Liver (tissue), 9 donors: Measurements from ENCODE around the gene SPTAN1. TPM values are rescaled to one million over a fixed set of nuclear protein-coding genes. Genes with fewer than 3 reads are reported as not detected.

Experiments
- DNase-seq: peaks from one replicate; pipeline ENCODE4 v3.0.0-alpha.2; 2017; ENCODE audit warnings: low spot score
- H3K27ac ChIP-seq, 2 donors: one replicate each; pipeline ENCODE4 v1.7.0; 2013; ENCODE audit warnings: inconsistent platforms in 2 of 2, low read length in 2 of 2, control low read depth in 1 of 2, low read depth in 1 of 2, mild to moderate bottlenecking in 1 of 2
- H3K27me3 ChIP-seq, 4 donors: one replicate each; pipeline versions ENCODE4 v1.6.1 to v1.7.0; 2013; ENCODE audit warnings: low read length in 3 of 4, inconsistent platforms in 1 of 4, mild to moderate bottlenecking in 1 of 4, moderate library complexity in 1 of 4; ENCODE audit not compliant: control insufficient read depth in 4 of 4, insufficient read depth in 4 of 4
- H3K36me3 ChIP-seq, 4 donors: one replicate each; pipeline versions ENCODE4 v1.6.1 to v1.7.0; 2013; ENCODE audit warnings: low read length in 3 of 4, mild to moderate bottlenecking in 3 of 4, low read depth in 1 of 4, moderate library complexity in 1 of 4; ENCODE audit not compliant: control insufficient read depth in 4 of 4, insufficient read depth in 3 of 4
- H3K4me1 ChIP-seq, 4 donors: one replicate each; pipeline versions ENCODE4 v1.6.1 to v1.7.0; 2013; ENCODE audit warnings: low read length in 3 of 4, mild to moderate bottlenecking in 3 of 4, moderate library complexity in 1 of 4; ENCODE audit not compliant: control insufficient read depth in 4 of 4, insufficient read depth in 4 of 4
- H3K4me3 ChIP-seq, 3 donors: one replicate each; pipeline versions ENCODE4 v1.6.1 to v1.7.0; 2013; ENCODE audit warnings: low read length in 3 of 3, control low read depth in 1 of 3, low read depth in 1 of 3, mild to moderate bottlenecking in 1 of 3
- H3K9ac ChIP-seq, 2 donors: one replicate each; pipeline ENCODE4 v1.7.0; 2013; ENCODE audit warnings: low read length in 2 of 2, mild to moderate bottlenecking in 2 of 2, moderate library complexity in 2 of 2, control low read depth in 1 of 2, low read depth in 1 of 2
- H3K9me3 ChIP-seq, 4 donors: one replicate each; pipeline versions ENCODE4 v1.6.1 to v1.7.0; 2013; ENCODE audit warnings: low read length in 3 of 4; ENCODE audit not compliant: control insufficient read depth in 4 of 4
- FOXA1 ChIP-seq: IDR thresholded peaks from 2 replicates; pipeline ENCODE4 v1.6.1; 2016; ENCODE audit warnings: antibody characterized with exemption
- FOXA2 ChIP-seq: IDR thresholded peaks from 2 replicates; pipeline ENCODE4 v1.6.1; 2016; ENCODE audit warnings: antibody characterized with exemption
- GABPA ChIP-seq, 2 donors: IDR thresholded peaks in 1 of 2; conservative IDR thresholded peaks in 1 of 2; 2 replicates each; pipeline ENCODE4 v1.6.1; 2016; ENCODE audit warnings: antibody characterized with exemption in 2 of 2, mild to moderate bottlenecking in 1 of 2, moderate library complexity in 1 of 2
- HNF4G ChIP-seq: IDR thresholded peaks from 2 replicates; pipeline ENCODE4 v1.6.1; 2016; ENCODE audit warnings: antibody characterized with exemption
- RXRA ChIP-seq, 2 donors: IDR thresholded peaks; 2 replicates each; pipeline ENCODE4 v1.6.1; 2017 to 2018; ENCODE audit warnings: antibody characterized with exemption in 2 of 2, mild to moderate bottlenecking in 1 of 2
- SP1 ChIP-seq: IDR thresholded peaks from 2 replicates; pipeline ENCODE4 v1.6.1; 2018; ENCODE audit warnings: antibody characterized with exemption, mild to moderate bottlenecking
- TAF1 ChIP-seq: conservative IDR thresholded peaks from 2 replicates; pipeline ENCODE4 v1.6.1; 2016; ENCODE audit warnings: antibody characterized with exemption, mild to moderate bottlenecking
- YY1 ChIP-seq: IDR thresholded peaks from 2 replicates; pipeline ENCODE4 v1.6.1; 2016; ENCODE audit warnings: antibody characterized with exemption, mild to moderate bottlenecking
- WGBS: extraction: QIAGEN DNeasy Blood & Tissue Kit; methylation state at CpG from one replicate; pipeline ENCODE4 v1.1.7; 2013; 5-methylcytosine and 5-hydroxymethylcytosine counted together
- polyA plus RNA-seq, 2 donors: library from polyadenylated mRNA; stranded (reverse) in 1 of 2; unstranded in 1 of 2; fragments of 200-250 nt in 1 of 2; fragments of >200 nt in 1 of 2; fragmentation: Nextera tagmentation in 1 of 2; extraction: Ambion mirVana in 1 of 2; gene quantifications; one replicate each; pipeline versions ENCODE4 v1.2.1 to v1.2.3, GENCODE V29; 2013 to 2015
- total RNA-seq, 2 donors: library from RNA; depleted of rRNA; stranded (reverse); fragments of >200 nt; gene quantifications; one replicate each; pipeline ENCODE4 v1.2.3, GENCODE V29; 2014
- TF ChIP-seq, protein P1 (sequence below): fragments of 150-350 bp; IDR thresholded peaks from 2 replicates; pipeline ENCODE4 v1.5.1; 2017; ENCODE audit warnings: improper control_type of control experiment, low read depth, low read length; ENCODE audit not compliant: missing input control
- TF ChIP-seq, protein P2 (sequence below): IDR thresholded peaks from 2 replicates; pipeline ENCODE4 v1.6.1; 2016; ENCODE audit warnings: antibody characterized with exemption
- TF ChIP-seq, protein P3 (sequence below): IDR thresholded peaks from 2 replicates; pipeline ENCODE4 v1.6.1; 2016; ENCODE audit warnings: antibody characterized with exemption, mild to moderate bottlenecking
- donor health status: healthy.
- donor health status: healthy.
- donor health status: healthy.
- donor health status: healthy.
- donor health status: healthy.

SPTAN1 gene
- total and polyA plus RNA-seq, 4 donors, result 31.3 to 86.5 (median 60.4) TPM

DNA sequence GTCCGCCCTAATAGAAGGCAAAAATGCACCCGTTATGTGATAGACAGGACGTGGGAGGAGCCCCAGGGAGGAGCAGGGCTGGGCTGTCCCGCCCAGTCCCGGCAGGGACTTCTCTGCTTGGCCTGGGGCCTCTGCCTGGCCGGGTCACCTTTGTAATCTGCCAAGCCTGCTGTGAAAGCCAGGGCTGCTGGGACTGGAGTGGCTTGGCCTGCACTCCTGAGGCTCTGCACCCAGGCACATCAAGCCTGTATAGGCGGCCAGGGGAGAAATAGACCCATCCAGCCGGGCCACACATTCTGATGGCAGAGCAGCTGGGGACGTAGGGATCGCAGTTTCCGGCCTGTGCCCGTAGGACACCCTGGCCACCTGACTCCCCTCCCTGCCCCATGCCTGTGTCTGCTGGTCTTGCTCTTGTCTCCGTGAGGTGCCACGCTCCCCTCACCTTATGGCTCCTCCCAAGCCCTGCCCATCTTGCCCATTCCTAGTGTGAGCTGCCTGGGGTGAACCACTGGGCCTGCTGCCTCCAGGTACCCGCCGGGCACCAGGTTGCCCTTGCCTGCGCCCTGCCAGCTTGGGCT lies 76.2 kb downstream of the SPTAN1 start (continued):
- TF ChIP-seq, protein P1, sequence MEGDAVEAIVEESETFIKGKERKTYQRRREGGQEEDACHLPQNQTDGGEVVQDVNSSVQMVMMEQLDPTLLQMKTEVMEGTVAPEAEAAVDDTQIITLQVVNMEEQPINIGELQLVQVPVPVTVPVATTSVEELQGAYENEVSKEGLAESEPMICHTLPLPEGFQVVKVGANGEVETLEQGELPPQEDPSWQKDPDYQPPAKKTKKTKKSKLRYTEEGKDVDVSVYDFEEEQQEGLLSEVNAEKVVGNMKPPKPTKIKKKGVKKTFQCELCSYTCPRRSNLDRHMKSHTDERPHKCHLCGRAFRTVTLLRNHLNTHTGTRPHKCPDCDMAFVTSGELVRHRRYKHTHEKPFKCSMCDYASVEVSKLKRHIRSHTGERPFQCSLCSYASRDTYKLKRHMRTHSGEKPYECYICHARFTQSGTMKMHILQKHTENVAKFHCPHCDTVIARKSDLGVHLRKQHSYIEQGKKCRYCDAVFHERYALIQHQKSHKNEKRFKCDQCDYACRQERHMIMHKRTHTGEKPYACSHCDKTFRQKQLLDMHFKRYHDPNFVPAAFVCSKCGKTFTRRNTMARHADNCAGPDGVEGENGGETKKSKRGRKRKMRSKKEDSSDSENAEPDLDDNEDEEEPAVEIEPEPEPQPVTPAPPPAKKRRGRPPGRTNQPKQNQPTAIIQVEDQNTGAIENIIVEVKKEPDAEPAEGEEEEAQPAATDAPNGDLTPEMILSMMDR, result no peak
- TF ChIP-seq SP1, result peak; percentile 34
- TF ChIP-seq, protein P2, sequence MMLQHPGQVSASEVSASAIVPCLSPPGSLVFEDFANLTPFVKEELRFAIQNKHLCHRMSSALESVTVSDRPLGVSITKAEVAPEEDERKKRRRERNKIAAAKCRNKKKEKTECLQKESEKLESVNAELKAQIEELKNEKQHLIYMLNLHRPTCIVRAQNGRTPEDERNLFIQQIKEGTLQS, result no peak

DNA sequence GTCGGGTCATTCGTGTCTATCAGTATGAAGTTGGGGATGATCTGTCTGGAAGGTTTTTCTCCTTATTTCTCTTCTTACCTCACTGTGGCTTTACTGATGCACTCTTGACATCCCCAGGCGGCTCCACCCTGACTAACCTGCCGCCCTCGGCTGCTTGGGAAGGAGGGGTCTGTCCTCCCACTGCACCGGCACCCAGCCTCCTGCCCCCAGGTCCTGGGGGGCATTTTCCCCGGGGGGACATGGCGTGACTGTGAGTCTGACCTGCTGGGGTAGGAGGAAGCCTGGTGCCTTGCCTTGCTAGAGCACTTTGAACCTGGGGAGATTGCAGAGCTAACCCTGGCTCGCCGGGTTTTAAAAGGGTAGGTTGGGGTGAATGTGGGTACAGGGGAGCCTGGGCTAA lies 76.7 kb downstream of the SPTAN1 start:
- TF ChIP-seq FOXA1, result no peak
- no peak for TF ChIP-seq TAF1
- no peak for TF ChIP-seq RXRA (IDR thresholded peaks at IDR 0.05)
- TF ChIP-seq FOXA2, result no peak
- TF ChIP-seq, protein P1, result no peak
- TF ChIP-seq, protein P3, sequence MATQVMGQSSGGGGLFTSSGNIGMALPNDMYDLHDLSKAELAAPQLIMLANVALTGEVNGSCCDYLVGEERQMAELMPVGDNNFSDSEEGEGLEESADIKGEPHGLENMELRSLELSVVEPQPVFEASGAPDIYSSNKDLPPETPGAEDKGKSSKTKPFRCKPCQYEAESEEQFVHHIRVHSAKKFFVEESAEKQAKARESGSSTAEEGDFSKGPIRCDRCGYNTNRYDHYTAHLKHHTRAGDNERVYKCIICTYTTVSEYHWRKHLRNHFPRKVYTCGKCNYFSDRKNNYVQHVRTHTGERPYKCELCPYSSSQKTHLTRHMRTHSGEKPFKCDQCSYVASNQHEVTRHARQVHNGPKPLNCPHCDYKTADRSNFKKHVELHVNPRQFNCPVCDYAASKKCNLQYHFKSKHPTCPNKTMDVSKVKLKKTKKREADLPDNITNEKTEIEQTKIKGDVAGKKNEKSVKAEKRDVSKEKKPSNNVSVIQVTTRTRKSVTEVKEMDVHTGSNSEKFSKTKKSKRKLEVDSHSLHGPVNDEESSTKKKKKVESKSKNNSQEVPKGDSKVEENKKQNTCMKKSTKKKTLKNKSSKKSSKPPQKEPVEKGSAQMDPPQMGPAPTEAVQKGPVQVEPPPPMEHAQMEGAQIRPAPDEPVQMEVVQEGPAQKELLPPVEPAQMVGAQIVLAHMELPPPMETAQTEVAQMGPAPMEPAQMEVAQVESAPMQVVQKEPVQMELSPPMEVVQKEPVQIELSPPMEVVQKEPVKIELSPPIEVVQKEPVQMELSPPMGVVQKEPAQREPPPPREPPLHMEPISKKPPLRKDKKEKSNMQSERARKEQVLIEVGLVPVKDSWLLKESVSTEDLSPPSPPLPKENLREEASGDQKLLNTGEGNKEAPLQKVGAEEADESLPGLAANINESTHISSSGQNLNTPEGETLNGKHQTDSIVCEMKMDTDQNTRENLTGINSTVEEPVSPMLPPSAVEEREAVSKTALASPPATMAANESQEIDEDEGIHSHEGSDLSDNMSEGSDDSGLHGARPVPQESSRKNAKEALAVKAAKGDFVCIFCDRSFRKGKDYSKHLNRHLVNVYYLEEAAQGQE, result no peak
- TF ChIP-seq YY1, result no peak
- Histone ChIP-seq H3K27me3 (no peaks in the 10 kb centered on the region), H3K9me3 (no peaks in the 10 kb centered on the region), H3K36me3 (peaks cover 24 to 65% (median 46%) of the 10 kb centered on the region in 4 donors), H3K9ac (no peak overlapping the region), H3K4me3 (no peak overlapping the region), H3K27ac (peak overlapping the region in 1 of 2 donors; percentile 46), H3K4me1 (peaks cover 5 to 27% (median 13%) of the 10 kb centered on the region in 4 donors)
- DNase-seq, result no peak
- WGBS, result 91% methylated on average over 10 of the region's 10 CpGs

DNA sequence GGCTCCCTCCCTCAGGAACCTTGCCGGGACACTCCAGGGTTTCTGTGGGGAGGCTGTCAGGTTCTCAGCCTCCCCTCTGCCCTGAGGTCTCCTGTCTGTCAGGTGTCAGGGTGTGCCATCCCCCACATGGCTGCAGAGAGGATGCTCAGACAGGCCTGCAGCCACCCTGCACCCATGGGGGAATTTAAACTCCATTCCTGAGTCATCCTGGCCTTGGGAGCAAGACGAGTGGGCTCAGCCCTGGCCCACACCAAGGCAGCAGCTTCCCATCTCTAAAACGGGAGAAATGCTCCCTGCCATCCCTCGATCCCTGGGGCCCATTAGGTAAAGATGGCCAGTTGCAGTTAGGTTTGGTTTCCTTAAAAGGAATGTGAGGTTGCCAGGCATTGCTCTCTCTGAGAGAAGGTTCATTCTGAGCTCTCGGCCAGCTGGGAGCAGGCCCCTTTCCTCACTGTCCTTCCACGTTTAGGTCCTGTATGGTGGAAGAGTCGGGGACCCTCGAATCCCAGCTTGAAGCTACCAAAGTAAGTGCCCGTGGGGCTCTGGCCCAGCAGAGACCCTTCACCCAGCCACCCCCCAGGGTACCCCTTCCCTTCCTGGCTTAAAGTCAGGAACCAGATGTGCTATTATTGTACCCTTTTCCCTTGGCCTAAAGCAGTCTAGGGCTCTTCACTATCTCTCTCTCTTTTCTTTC lies 77.6 kb downstream of the SPTAN1 start:
- H3K9ac ChIP-seq, result no peak overlapping the region
- WGBS, result 83% methylated on average over 9 of the region's 9 CpGs
- H3K9me3 ChIP-seq, result no peaks in the 10 kb centered on the region
- H3K4me3 ChIP-seq, result no peak overlapping the region
- DNase-seq, result no peak
- no peaks in the 10 kb centered on the region for H3K27me3 ChIP-seq
- TF ChIP-seq, protein P1, result no peak
- TF ChIP-seq FOXA2 (no peak), YY1 (no peak), HNF4G (no peak), SP1 (no peak), GABPA (IDR thresholded peaks at IDR 0.05 in 1 of 2, conservative IDR thresholded peaks at IDR 0.05 in 1 of 2) (no peak), FOXA1 (no peak), RXRA (IDR thresholded peaks at IDR 0.05) (no peak)
- TF ChIP-seq, protein P3, result no peak
- H3K4me1 ChIP-seq, result peaks cover 12 to 32% (median 21%) of the 10 kb centered on the region in 4 donors
- H3K36me3 ChIP-seq, result peaks cover 23 to 57% (median 41%) of the 10 kb centered on the region in 4 donors
- no peak overlapping the region for H3K27ac ChIP-seq
